ENCODE measurements around the gene PLXNA4.

PLXNA4 gene

GRCh38 chr7:132472463-132473120 is 103.7 kb downstream of the PLXNA4 start:
- no peaks in the 10 kb centered on the region for H3K36me3 ChIP-seq (ENCODE audit: insufficient read depth, low read length)
- H3F3A ChIP-seq (ENCODE audit: insufficient read depth, low read length), result no peaks in the 10 kb centered on the region
- no peak overlapping the region for H3K4me2 ChIP-seq (ENCODE audit: low read length)
- H3K9me3 ChIP-seq (ENCODE audit: low read length), result no peaks in the 10 kb centered on the region
- H2AFZ ChIP-seq (ENCODE audit: low read length), result no peak overlapping the region
- H3K79me2 ChIP-seq (ENCODE audit: insufficient read depth, low read length), result no peaks in the 10 kb centered on the region
- no peaks in the 10 kb centered on the region for H3K27me3 ChIP-seq (ENCODE audit: insufficient read depth, low read length)
- no peak overlapping the region for H3K27ac ChIP-seq (ENCODE audit: low read depth, low read length, poor library complexity, severe bottlenecking)
- TF ChIP-seq EZH2 (IDR thresholded peaks at IDR 0.05; ENCODE audit: borderline replicate concordance, low read length), result no peak
- TF ChIP-seq CTCF (IDR thresholded peaks at IDR 0.05; ENCODE audit: low read length), result no peak
- H3K9me2 ChIP-seq (ENCODE audit: low read depth, low read length), result no peaks in the 10 kb centered on the region
- no peak overlapping the region for H3K9ac ChIP-seq (ENCODE audit: low read length)
- no peak overlapping the region for H3K4me3 ChIP-seq (ENCODE audit: low read depth, low read length, poor library complexity, severe bottlenecking)
- H4K20me1 ChIP-seq (ENCODE audit: insufficient read depth, low read length), result no peaks in the 10 kb centered on the region
- H3K4me1 ChIP-seq (ENCODE audit: insufficient read depth, low read length, severe bottlenecking), result no peaks in the 10 kb centered on the region

- no peaks in the 10 kb centered on the region for H3K9me3 ChIP-seq (ENCODE audit: low read length)
- TF ChIP-seq CTCF (IDR thresholded peaks at IDR 0.05; ENCODE audit: low read length), result no peak
- TF ChIP-seq EZH2 (IDR thresholded peaks at IDR 0.05; ENCODE audit: borderline replicate concordance, low read length), result no peak
- no peak overlapping the region for H3K4me2 ChIP-seq (ENCODE audit: low read length)
- H3K4me1 ChIP-seq (ENCODE audit: insufficient read depth, low read length, severe bottlenecking), result no peaks in the 10 kb centered on the region
- no peak overlapping the region for H3K27ac ChIP-seq (ENCODE audit: low read depth, low read length, poor library complexity, severe bottlenecking)
- H3K9me2 ChIP-seq (ENCODE audit: low read depth, low read length), result no peaks in the 10 kb centered on the region
- H4K20me1 ChIP-seq (ENCODE audit: insufficient read depth, low read length), result no peaks in the 10 kb centered on the region
- H2AFZ ChIP-seq (ENCODE audit: low read length), result no peak overlapping the region
- H3K27me3 ChIP-seq (ENCODE audit: insufficient read depth, low read length), result no peaks in the 10 kb centered on the region
- no peak overlapping the region for H3K4me3 ChIP-seq (ENCODE audit: low read depth, low read length, poor library complexity, severe bottlenecking)
- no peaks in the 10 kb centered on the region for H3K79me2 ChIP-seq (ENCODE audit: insufficient read depth, low read length)
- H3K9ac ChIP-seq (ENCODE audit: low read length), result no peak overlapping the region
- no peaks in the 10 kb centered on the region for H3F3A ChIP-seq (ENCODE audit: insufficient read depth, low read length)
- H3K36me3 ChIP-seq (ENCODE audit: insufficient read depth, low read length), result no peaks in the 10 kb centered on the region
These were observed 104.8 kb downstream of the PLXNA4 start for GRCh38 chr7:132471515-132471914.

- Histone ChIP-seq H3K27me3 (ENCODE audit: insufficient read depth, low read length) (no peaks in the 10 kb centered on the region), H2AFZ (ENCODE audit: low read length) (no peak overlapping the region), H3K9ac (ENCODE audit: low read length) (no peak overlapping the region)
These were observed 106.6 kb downstream of the PLXNA4 start for GRCh38 chr7:132469681-132470080.

More at GRCh38 chr7:132469681-132470080, 106.6 kb downstream of the PLXNA4 start:
- Histone ChIP-seq H3K4me1 (ENCODE audit: insufficient read depth, low read length, severe bottlenecking) (no peaks in the 10 kb centered on the region), H3K27ac (ENCODE audit: low read depth, low read length, poor library complexity, severe bottlenecking) (no peak overlapping the region), H3K36me3 (ENCODE audit: insufficient read depth, low read length) (no peaks in the 10 kb centered on the region), H3K9me3 (ENCODE audit: low read length) (no peaks in the 10 kb centered on the region), H3K9me2 (ENCODE audit: low read depth, low read length) (no peaks in the 10 kb centered on the region), H3K79me2 (ENCODE audit: insufficient read depth, low read length) (no peaks in the 10 kb centered on the region), H3K4me3 (ENCODE audit: low read depth, low read length, poor library complexity, severe bottlenecking) (no peak overlapping the region), H3K4me2 (ENCODE audit: low read length) (no peak overlapping the region), H4K20me1 (ENCODE audit: insufficient read depth, low read length) (no peaks in the 10 kb centered on the region), H3F3A (ENCODE audit: insufficient read depth, low read length) (no peaks in the 10 kb centered on the region)
- TF ChIP-seq CTCF (IDR thresholded peaks at IDR 0.05; ENCODE audit: low read length) (no peak), EZH2 (IDR thresholded peaks at IDR 0.05; ENCODE audit: borderline replicate concordance, low read length) (no peak)
